ENCODE data around the gene HSPA2.

DNA sequence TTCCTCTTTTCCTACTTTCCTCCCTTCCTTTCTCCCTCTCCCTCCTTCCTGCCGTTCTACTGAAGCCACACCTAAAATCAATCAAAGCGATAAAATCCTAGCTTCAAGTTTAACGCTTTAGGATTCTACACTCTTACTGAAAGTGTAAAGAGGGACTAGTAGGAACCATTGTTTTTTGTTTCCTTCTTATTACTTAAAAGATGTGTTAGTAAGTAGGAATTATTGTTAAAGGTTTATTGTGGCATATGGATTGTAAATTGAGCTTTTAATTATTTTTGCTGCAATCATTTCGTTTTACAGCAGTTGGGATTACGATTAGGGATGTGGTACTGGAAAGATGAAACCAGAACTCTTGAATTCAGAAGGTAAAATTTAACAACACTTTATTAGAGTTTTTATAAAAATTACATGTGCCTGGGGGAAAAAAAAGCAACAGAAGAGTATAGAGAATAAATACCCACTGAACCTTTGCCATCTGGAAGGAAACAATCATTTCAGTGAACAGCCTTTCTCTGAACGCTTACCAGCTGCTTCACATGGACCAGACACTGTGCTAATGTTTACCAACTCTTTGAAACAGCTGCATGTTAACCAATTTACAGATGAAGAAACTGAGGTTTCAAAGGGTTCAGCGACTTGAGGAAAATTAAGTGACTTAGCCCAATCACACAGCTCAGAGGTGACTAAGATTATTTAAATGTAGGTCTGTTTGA, 10.2 kb downstream of the HSPA2 start:
- TF ChIP-seq, protein P1, sequence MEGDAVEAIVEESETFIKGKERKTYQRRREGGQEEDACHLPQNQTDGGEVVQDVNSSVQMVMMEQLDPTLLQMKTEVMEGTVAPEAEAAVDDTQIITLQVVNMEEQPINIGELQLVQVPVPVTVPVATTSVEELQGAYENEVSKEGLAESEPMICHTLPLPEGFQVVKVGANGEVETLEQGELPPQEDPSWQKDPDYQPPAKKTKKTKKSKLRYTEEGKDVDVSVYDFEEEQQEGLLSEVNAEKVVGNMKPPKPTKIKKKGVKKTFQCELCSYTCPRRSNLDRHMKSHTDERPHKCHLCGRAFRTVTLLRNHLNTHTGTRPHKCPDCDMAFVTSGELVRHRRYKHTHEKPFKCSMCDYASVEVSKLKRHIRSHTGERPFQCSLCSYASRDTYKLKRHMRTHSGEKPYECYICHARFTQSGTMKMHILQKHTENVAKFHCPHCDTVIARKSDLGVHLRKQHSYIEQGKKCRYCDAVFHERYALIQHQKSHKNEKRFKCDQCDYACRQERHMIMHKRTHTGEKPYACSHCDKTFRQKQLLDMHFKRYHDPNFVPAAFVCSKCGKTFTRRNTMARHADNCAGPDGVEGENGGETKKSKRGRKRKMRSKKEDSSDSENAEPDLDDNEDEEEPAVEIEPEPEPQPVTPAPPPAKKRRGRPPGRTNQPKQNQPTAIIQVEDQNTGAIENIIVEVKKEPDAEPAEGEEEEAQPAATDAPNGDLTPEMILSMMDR (IDR thresholded peaks at IDR 0.05), result no peak
- no peak for TF ChIP-seq EP300 (IDR thresholded peaks at IDR 0.05)

Data from tibial nerve (tissue), 4 donors.